Measurements from ENCODE around the gene RAX. TPM values are rescaled to one million over a fixed set of nuclear protein-coding genes. Genes with fewer than 3 reads are reported as not detected.
A peak's percentile ranks its signal among the peaks of the same experiment; 100 is the strongest.

Gene RAX
- total RNA-seq, 1 experiment from 2014 or later: not detected

DNA sequence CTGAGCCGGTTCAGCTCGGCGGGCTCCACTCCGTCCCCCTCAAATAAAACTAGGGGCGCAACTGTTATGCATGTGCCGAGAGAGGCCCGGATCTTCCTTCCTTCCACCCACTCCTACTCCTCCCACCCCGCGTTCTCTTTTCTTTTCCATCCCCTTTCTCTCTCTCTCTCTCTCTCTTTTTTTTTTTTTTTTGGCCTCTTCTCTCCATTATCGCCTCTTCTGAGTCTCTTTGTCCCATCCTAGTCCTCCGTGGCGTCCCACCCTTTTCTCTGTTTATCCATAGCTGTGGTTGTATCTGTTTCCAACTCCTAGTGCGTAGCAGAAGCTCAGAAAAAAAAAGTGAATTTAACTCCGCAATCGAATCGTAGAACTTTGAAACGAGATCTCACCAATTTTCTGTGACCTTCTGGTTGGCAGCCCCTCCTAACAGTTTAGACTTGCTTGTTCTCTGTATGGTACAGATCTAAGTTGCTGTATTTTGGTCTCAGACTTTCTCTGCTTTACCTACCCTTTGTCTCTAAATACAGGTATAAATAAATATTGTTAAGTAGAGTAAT lies 3.6 kb downstream of the RAX start:
- H3K27me3 ChIP-seq (ENCODE audit: control insufficient read depth, insufficient read depth, low read length): peaks cover 17% of the 10 kb centered on the region
- DNase-seq (ENCODE audit: low read depth, low spot score) (no peak), ATAC-seq (no peak)
- ChIA-PET CTCF (interaction anchor here (1.9 kb wide), 1 partner anchor 133 kb away, joined by 4 read pairs; no protein-coding TSS in a partner anchor), POLR2A (no interaction called here)
- no peaks in the 10 kb centered on the region for H3K36me3 ChIP-seq (ENCODE audit: control insufficient read depth, insufficient read depth, low read length)
- in situ Hi-C loops (cut with HindIII; ENCODE audit: low pct_unique_long_range_greater_than_20kb, low sequenced_read_pairs) (no loop called here), intact Hi-C loops (cut with micrococcal nuclease; ENCODE audit: unreplicated experiment) (no loop called here)
- TF ChIP-seq, protein P1, sequence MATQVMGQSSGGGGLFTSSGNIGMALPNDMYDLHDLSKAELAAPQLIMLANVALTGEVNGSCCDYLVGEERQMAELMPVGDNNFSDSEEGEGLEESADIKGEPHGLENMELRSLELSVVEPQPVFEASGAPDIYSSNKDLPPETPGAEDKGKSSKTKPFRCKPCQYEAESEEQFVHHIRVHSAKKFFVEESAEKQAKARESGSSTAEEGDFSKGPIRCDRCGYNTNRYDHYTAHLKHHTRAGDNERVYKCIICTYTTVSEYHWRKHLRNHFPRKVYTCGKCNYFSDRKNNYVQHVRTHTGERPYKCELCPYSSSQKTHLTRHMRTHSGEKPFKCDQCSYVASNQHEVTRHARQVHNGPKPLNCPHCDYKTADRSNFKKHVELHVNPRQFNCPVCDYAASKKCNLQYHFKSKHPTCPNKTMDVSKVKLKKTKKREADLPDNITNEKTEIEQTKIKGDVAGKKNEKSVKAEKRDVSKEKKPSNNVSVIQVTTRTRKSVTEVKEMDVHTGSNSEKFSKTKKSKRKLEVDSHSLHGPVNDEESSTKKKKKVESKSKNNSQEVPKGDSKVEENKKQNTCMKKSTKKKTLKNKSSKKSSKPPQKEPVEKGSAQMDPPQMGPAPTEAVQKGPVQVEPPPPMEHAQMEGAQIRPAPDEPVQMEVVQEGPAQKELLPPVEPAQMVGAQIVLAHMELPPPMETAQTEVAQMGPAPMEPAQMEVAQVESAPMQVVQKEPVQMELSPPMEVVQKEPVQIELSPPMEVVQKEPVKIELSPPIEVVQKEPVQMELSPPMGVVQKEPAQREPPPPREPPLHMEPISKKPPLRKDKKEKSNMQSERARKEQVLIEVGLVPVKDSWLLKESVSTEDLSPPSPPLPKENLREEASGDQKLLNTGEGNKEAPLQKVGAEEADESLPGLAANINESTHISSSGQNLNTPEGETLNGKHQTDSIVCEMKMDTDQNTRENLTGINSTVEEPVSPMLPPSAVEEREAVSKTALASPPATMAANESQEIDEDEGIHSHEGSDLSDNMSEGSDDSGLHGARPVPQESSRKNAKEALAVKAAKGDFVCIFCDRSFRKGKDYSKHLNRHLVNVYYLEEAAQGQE (IDR thresholded peaks at IDR 0.05; ENCODE audit: insufficient read depth in 1 of 2, low read depth in 2 of 2, low read length in 1 of 2): no peak
- no peak for TF ChIP-seq SIN3A (IDR thresholded peaks at IDR 0.05; ENCODE audit: borderline replicate concordance, insufficient read depth, low read depth, low read length)
- TF ChIP-seq POLR2AphosphoS5 (IDR thresholded peaks at IDR 0.05; ENCODE audit: low read depth, low read length): no peak
- TF ChIP-seq, protein P2, sequence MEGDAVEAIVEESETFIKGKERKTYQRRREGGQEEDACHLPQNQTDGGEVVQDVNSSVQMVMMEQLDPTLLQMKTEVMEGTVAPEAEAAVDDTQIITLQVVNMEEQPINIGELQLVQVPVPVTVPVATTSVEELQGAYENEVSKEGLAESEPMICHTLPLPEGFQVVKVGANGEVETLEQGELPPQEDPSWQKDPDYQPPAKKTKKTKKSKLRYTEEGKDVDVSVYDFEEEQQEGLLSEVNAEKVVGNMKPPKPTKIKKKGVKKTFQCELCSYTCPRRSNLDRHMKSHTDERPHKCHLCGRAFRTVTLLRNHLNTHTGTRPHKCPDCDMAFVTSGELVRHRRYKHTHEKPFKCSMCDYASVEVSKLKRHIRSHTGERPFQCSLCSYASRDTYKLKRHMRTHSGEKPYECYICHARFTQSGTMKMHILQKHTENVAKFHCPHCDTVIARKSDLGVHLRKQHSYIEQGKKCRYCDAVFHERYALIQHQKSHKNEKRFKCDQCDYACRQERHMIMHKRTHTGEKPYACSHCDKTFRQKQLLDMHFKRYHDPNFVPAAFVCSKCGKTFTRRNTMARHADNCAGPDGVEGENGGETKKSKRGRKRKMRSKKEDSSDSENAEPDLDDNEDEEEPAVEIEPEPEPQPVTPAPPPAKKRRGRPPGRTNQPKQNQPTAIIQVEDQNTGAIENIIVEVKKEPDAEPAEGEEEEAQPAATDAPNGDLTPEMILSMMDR (IDR thresholded peaks at IDR 0.05): no peak
- TF ChIP-seq TCF7L2 (IDR thresholded peaks at IDR 0.05; ENCODE audit: low read depth, low read length): no peak
- peak overlapping the region; percentile 27 to 37 for H3K4me3 ChIP-seq (ENCODE audit: low read depth in 2 of 2, low read length in 2 of 2)
- H3K27ac ChIP-seq (ENCODE audit: low read length): no peak overlapping the region
- no TSS peak for BruUV-seq (replicated peaks)
- H3K9me3 ChIP-seq (ENCODE audit: control insufficient read depth, insufficient read depth, low read depth, low read length): no peaks in the 10 kb centered on the region
- no peaks in the 10 kb centered on the region for H3K4me1 ChIP-seq (ENCODE audit: control insufficient read depth, insufficient read depth, low read length)

DNA sequence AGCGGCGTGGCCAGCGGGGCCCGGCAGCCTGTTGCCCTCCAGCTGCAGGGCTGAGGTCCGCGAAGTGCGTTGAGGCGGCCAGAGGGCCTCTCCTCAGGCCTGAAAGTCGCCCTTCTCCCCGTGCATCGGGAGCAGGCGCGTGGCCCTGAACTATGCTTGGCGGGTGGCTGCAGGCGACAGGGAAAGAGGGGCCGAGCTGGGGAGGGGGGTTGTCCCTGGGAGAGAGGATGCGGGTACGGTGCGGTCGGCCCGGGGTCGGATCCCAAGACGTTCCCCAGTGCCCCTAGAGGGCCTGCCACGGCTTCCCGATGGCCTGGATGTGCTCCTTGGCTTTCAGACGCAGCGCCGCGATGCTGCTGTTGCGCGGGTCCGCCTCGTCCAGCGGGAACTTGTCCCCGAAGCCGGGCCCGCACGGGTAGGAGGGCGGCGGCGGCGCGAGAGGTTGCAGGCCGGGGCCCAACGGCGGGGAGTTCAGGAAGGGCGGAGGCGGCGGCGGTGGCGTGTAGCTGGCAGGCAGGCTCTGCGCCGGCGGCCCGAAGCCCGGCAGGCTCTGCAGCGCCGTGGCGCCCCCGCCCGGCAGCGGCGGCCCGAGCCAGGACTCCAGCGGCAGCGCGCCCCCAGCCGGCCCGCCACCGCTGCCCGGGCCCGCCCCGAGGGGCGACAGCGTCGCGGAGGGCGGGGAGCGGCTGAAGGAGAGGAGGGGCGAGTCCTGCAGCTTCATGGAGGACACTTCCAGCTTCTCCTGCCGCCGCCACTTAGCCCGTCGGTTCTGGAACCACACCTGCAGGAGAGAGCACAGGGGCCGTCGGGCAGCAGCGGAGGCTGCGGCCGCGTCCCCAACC lies 4.3 kb downstream of the RAX start:
- ChIA-PET POLR2A (no interaction called here), CTCF (interaction anchor here (0.6 to 1.9 kb wide), 2 partner anchors 17 to 133 kb away, joined by 3 to 4 read pairs; no protein-coding TSS in a partner anchor)
- Histone ChIP-seq H3K27ac (ENCODE audit: low read length) (no peak overlapping the region), H3K4me3 (ENCODE audit: low read depth in 2 of 2, low read length in 2 of 2) (peak overlapping the region; percentile 27 to 37), H3K4me1 (ENCODE audit: control insufficient read depth, insufficient read depth, low read length) (no peaks in the 10 kb centered on the region), H3K9me3 (ENCODE audit: control insufficient read depth, insufficient read depth, low read depth, low read length) (no peaks in the 10 kb centered on the region), H3K36me3 (ENCODE audit: control insufficient read depth, insufficient read depth, low read length) (no peaks in the 10 kb centered on the region), H3K27me3 (ENCODE audit: control insufficient read depth, insufficient read depth, low read length) (peaks cover 17% of the 10 kb centered on the region)
- TF ChIP-seq POLR2AphosphoS5 (IDR thresholded peaks at IDR 0.05; ENCODE audit: low read depth, low read length) (no peak), TCF7L2 (IDR thresholded peaks at IDR 0.05; ENCODE audit: low read depth, low read length) (no peak), SIN3A (IDR thresholded peaks at IDR 0.05; ENCODE audit: borderline replicate concordance, insufficient read depth, low read depth, low read length) (no peak)
- TF ChIP-seq, protein P2 (IDR thresholded peaks at IDR 0.05): peak; percentile 69
- no TSS peak for BruUV-seq (replicated peaks)
- intact Hi-C loops (cut with micrococcal nuclease; ENCODE audit: unreplicated experiment): no loop called here
- peak; percentile 79 for ATAC-seq
- DNase-seq (ENCODE audit: low read depth, low spot score): no peak
- in situ Hi-C loops (cut with HindIII; ENCODE audit: low pct_unique_long_range_greater_than_20kb, low sequenced_read_pairs): no loop called here
